ENCODE data around the gene ZC3H12D. TPM values are rescaled to one million over a fixed set of nuclear protein-coding genes. Genes with fewer than 3 reads are reported as not detected.

Gene ZC3H12D
- total and polyA plus RNA-seq, 2 donors (not counting 3 experiments of a cell fraction or from before 2014, with no cell fraction given) = 0.06 TPM; not detected in 1

- no peak overlapping the region for H3K27ac ChIP-seq (ENCODE audit: insufficient read depth, low read depth, low read length)
- no peak overlapping the region for H2AFZ ChIP-seq (ENCODE audit: low read depth, low read length)
- H3K9me3 ChIP-seq (replicated peaks; ENCODE audit: control insufficient read depth, insufficient read depth, low read length) = no peaks in the 10 kb centered on the region
- no peak overlapping the region for H3K9ac ChIP-seq (replicated peaks; ENCODE audit: extremely low read depth, insufficient read depth, low read length)
- BruUV-seq (replicated peaks) = no TSS peak
- ChIA-PET POLR2A (no interaction called here), CTCF (interaction anchor here (1.1 to 1.5 kb wide), 2 partner anchors 9 to 48 kb away, joined by 3 read pairs; no protein-coding TSS in a partner anchor)
- H4K20me1 ChIP-seq (replicated peaks; ENCODE audit: control insufficient read depth, extremely low read depth, insufficient read depth, low read length) = no peaks in the 10 kb centered on the region
- H3K4me3 ChIP-seq (replicated peaks in 1 of 3; ENCODE audit: insufficient read depth in 1 of 3, low read depth in 1 of 3, low read length in 3 of 3) = no peak overlapping the region
- H3K79me2 ChIP-seq (ENCODE audit: control insufficient read depth, insufficient read depth, low read length) = no peaks in the 10 kb centered on the region
- H3K36me3 ChIP-seq (ENCODE audit: control insufficient read depth in 2 of 2, extremely low read depth in 1 of 2, insufficient read depth in 2 of 2, low read length in 2 of 2) = no peaks in the 10 kb centered on the region
- intact Hi-C loops (cut with micrococcal nuclease) (no loop called here), dilution Hi-C loops (cut with MboI; ENCODE audit: extremely low pct_ligation_motif_present, low sequenced_read_pairs) (no loop called here)
- DNase-seq (ENCODE audit: low read depth, low spot score) (no peak), FAIRE-seq (no peak)
- no peak overlapping the region for H3K4me2 ChIP-seq (ENCODE audit: insufficient read depth, low read length)
- H3K4me1 ChIP-seq (ENCODE audit: control insufficient read depth, extremely low read depth, insufficient read depth, low read length) = peaks cover 3% of the 10 kb centered on the region
- no peaks in the 10 kb centered on the region for H3K9me1 ChIP-seq (replicated peaks; ENCODE audit: control insufficient read depth, extremely low read depth, insufficient read depth, low read length)
- TF ChIP-seq, protein P1, sequence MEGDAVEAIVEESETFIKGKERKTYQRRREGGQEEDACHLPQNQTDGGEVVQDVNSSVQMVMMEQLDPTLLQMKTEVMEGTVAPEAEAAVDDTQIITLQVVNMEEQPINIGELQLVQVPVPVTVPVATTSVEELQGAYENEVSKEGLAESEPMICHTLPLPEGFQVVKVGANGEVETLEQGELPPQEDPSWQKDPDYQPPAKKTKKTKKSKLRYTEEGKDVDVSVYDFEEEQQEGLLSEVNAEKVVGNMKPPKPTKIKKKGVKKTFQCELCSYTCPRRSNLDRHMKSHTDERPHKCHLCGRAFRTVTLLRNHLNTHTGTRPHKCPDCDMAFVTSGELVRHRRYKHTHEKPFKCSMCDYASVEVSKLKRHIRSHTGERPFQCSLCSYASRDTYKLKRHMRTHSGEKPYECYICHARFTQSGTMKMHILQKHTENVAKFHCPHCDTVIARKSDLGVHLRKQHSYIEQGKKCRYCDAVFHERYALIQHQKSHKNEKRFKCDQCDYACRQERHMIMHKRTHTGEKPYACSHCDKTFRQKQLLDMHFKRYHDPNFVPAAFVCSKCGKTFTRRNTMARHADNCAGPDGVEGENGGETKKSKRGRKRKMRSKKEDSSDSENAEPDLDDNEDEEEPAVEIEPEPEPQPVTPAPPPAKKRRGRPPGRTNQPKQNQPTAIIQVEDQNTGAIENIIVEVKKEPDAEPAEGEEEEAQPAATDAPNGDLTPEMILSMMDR (IDR thresholded peaks at IDR 0.05; ENCODE audit: extremely low read depth in 1 of 2, insufficient read depth in 1 of 2, low read depth in 1 of 2, low read length in 2 of 2) = no peak
- TF ChIP-seq JUN (IDR thresholded peaks at IDR 0.05; ENCODE audit: borderline replicate concordance, insufficient read depth, insufficient read length, low read depth) = no peak
- TF ChIP-seq EZH2 (IDR thresholded peaks at IDR 0.05; ENCODE audit: borderline replicate concordance, low read depth, low read length, severe bottlenecking) = no peak
- TF ChIP-seq, protein P2, sequence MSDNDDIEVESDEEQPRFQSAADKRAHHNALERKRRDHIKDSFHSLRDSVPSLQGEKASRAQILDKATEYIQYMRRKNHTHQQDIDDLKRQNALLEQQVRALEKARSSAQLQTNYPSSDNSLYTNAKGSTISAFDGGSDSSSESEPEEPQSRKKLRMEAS (IDR thresholded peaks at IDR 0.05; ENCODE audit: insufficient read depth, insufficient read length) = no peak
- no peak for TF ChIP-seq FOS (IDR thresholded peaks at IDR 0.05; ENCODE audit: borderline replicate concordance, insufficient read depth, low read length)
- TF ChIP-seq MYC (IDR thresholded peaks at IDR 0.05; ENCODE audit: low read depth, low read length) = no peak
- no peak for TF ChIP-seq POLR2AphosphoS5 (IDR thresholded peaks at IDR 0.05; ENCODE audit: insufficient read depth, low read depth, low read length)
- TF ChIP-seq GATA2 (IDR thresholded peaks at IDR 0.05; ENCODE audit: insufficient read depth, insufficient read length, low read depth, low read length) = no peak
- no peak for TF ChIP-seq POLR2A (IDR thresholded peaks at IDR 0.05; ENCODE audit: low read depth, low read length)
- no peaks in the 10 kb centered on the region for H3K27me3 ChIP-seq (ENCODE audit: control insufficient read depth in 2 of 2, insufficient read depth in 2 of 2, low read length in 2 of 2)
Observed at GRCh38 chr6:149480502-149481280, 4.1 kb downstream of the ZC3H12D start.

All from endothelial cell of umbilical vein (primary cell).